ENCODE data around the gene RIMKLB. TPM values are rescaled to one million over a fixed set of nuclear protein-coding genes. Genes with fewer than 3 reads are reported as not detected.

The RIMKLB gene
- total and polyA plus RNA-seq, 8 donors = 27.3 to 162 (median 124) TPM

DNA sequence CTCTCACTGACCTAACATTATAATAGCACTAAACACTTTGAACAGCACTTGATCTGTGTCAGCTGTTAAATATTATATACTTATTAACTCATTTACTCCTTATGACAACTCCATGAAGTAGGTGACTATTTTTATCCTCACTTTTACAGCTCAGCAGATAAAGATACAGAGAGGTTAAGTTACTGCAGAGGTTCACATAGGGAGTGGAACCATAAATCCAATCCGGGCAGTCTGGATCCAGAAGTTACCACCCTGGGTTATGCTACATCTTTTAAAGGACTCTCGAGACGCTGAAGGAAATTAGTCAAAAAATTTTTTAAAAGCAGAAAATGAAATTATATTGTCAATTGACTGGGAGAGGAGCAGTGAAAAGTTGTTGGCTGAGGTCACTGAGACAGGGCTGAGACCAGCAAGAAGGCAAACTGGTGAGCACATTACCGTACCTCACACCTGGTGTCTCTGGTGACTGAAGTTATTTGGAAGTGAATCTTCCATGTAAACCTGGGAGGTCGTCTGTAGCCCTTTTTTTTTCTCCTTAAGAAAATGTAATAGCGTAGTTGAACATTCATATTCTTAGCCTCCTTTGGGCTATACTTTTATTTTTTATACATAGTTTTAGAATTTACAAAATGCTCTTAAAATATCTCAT, 1.2 kb upstream of the RIMKLB start:
- intact Hi-C loops (cut with DNase I) = no loop called here
- no peaks in the 10 kb centered on the region for H3K36me3 ChIP-seq
- H3K9me3 ChIP-seq = no peaks in the 10 kb centered on the region
- H3K27ac ChIP-seq = peak overlapping the region; percentile 83 to 93
- DNase-seq = no peak
- H3K4me1 ChIP-seq = peaks cover 12 to 37% of the 10 kb centered on the region in 2 donors
- peak; percentile 35 for ATAC-seq
- H3K27me3 ChIP-seq = peaks cover 0 to 5% of the 10 kb centered on the region in 2 donors
- peak overlapping the region; percentile 93 to 97 for H3K4me3 ChIP-seq
- TF ChIP-seq, protein P1, sequence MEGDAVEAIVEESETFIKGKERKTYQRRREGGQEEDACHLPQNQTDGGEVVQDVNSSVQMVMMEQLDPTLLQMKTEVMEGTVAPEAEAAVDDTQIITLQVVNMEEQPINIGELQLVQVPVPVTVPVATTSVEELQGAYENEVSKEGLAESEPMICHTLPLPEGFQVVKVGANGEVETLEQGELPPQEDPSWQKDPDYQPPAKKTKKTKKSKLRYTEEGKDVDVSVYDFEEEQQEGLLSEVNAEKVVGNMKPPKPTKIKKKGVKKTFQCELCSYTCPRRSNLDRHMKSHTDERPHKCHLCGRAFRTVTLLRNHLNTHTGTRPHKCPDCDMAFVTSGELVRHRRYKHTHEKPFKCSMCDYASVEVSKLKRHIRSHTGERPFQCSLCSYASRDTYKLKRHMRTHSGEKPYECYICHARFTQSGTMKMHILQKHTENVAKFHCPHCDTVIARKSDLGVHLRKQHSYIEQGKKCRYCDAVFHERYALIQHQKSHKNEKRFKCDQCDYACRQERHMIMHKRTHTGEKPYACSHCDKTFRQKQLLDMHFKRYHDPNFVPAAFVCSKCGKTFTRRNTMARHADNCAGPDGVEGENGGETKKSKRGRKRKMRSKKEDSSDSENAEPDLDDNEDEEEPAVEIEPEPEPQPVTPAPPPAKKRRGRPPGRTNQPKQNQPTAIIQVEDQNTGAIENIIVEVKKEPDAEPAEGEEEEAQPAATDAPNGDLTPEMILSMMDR (IDR thresholded peaks at IDR 0.05) = no peak

DNA sequence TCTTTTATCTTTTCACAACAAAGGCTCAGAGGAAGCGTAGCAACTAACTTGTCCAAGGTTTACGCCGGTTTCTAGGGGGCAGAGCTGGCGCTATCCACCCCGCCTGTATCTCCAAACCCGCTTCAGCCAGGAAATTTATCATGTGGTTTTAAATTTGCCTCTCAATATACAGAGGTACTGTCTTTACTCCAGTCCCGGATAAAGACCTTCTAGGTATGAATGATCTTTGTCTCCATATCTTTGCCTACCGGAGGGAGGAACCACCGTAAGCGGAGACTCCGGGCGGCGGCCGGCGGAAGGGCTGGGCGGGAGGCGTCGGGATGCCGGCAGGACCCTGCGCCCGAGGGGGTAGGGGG, 693 bp upstream of the RIMKLB start:
- intact Hi-C loops (cut with DNase I) = no loop called here
- DNase-seq = peak in 3 of 4 donors; percentile 61 to 86 (median 77)
- Histone ChIP-seq H3K36me3 (no peaks in the 10 kb centered on the region), H3K4me3 (peak overlapping the region; percentile 93 to 97), H3K9me3 (no peaks in the 10 kb centered on the region), H3K27ac (peak overlapping the region; percentile 83 to 93), H3K4me1 (peaks cover 12 to 35% of the 10 kb centered on the region in 2 donors), H3K27me3 (peaks cover 0 to 5% of the 10 kb centered on the region in 2 donors)
- ATAC-seq = peak; percentile 23
- TF ChIP-seq, protein P1 (IDR thresholded peaks at IDR 0.05) = no peak

DNA sequence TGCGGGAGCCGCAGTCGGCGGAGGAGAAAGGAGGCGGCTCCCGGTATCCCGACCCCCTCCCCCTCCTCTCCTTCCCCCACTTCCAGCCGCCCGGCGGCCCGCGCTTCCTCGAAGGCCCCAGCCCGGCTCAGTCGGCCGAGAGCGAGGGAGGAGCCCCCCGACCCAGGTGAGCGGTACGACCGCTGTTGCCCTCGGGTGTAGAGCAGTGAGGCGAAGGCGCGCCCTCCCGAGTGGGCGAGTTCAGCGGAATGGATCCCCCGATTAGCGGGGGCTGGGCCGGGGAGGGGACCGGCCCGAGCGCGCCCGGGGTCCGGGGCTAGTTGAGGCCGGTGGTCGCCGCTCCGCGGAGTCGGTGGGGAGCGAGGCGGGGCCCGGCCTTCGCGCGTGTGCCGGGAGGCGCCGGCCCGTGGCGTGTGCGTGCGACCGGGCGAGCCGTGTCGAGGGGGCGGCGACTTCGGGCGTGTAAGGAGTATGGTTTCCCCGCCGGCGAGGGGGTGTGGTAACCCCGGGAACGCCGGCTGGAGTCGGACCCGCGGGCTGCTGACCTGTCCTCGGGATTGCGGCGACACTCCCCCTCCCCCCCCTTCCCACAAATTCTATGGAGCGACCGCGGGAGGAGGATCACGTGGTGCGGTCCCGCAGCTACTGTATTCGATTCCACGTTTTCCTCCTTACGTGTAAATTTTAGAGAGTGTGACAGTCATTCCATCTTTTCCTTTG, 501 bp downstream of the RIMKLB start:
- Histone ChIP-seq H3K4me3 (peak overlapping the region; percentile 93 to 97), H3K4me1 (peaks cover 9 to 24% of the 10 kb centered on the region in 2 donors), H3K36me3 (no peaks in the 10 kb centered on the region), H3K27ac (peak overlapping the region; percentile 81 to 93), H3K27me3 (peaks cover 0 to 5% of the 10 kb centered on the region in 2 donors), H3K9me3 (no peaks in the 10 kb centered on the region)
- DNase-seq (peak in 3 of 4 donors; percentile 76 to 91 (median 77)), ATAC-seq (peak; percentile 55)
- intact Hi-C loops (cut with DNase I) = no loop called here
- TF ChIP-seq, protein P1 (IDR thresholded peaks at IDR 0.05) = no peak

DNA sequence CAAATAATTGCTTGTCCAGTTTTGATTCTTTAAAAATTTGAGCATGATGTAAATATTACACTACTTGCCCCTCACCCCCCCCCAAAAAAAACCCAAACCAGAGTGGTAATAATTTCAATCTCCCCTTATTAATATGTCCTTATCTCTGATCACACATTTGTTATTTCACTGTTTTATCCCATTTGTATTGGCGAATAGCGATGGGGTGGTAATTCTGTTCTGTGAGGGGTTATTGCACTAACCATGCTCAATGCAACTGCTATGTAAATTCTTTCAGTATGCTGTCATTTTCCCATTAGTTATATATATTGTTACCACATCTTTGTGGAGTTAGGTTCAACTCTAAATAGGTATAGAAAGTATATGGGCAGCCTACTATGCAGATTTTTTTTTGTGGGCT, 1.1 kb downstream of the RIMKLB start:
- no peak for DNase-seq
- TF ChIP-seq, protein P1 (IDR thresholded peaks at IDR 0.05) = no peak
- Histone ChIP-seq H3K27me3 (peaks cover 0 to 5% of the 10 kb centered on the region in 2 donors), H3K36me3 (no peaks in the 10 kb centered on the region), H3K9me3 (no peaks in the 10 kb centered on the region), H3K27ac (no peak overlapping the region), H3K4me3 (peak overlapping the region; percentile 93 to 97), H3K4me1 (peaks cover 9 to 24% of the 10 kb centered on the region in 2 donors)
- no peak for ATAC-seq
- intact Hi-C loops (cut with DNase I) = no loop called here

DNA sequence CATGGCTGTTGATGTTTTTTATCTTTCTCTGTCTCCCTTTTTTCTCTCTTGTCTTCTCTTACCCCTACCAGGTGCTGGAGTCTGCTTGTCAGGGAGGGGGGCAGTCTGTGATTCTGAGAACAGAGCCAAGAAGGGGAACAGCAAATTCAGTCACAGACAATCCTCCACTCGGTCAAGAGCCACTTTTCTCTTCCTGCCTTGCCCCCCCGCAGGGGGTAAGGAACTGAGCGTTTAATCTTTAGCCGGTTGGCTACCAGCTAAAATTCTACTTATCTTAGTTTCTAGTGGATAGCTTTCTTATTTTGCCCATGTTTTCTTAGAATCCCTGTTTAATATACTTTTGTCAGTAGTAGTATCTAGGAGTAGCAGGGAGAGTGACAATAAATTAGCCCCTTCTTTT, 1.9 kb downstream of the RIMKLB start:
- Histone ChIP-seq H3K27me3 (peaks cover 0 to 5% of the 10 kb centered on the region in 2 donors), H3K36me3 (no peaks in the 10 kb centered on the region), H3K4me1 (peaks cover 9 to 24% of the 10 kb centered on the region in 2 donors), H3K9me3 (no peaks in the 10 kb centered on the region), H3K4me3 (no peak overlapping the region), H3K27ac (no peak overlapping the region)
- no peak for ATAC-seq
- DNase-seq = no peak
- intact Hi-C loops (cut with DNase I) = no loop called here
- TF ChIP-seq, protein P1 (IDR thresholded peaks at IDR 0.05) = no peak

Data from left lung (tissue), 10 donors.